Ishikawa (cell line): ENCODE measurements around the gene CAPZA1.

Experiments
- CEBPB ChIP-seq: IDR thresholded peaks from 2 replicates; pipeline ENCODE4 v1.6.1; 2012
- CREB1 ChIP-seq: IDR thresholded peaks from 2 replicates; pipeline ENCODE4 v1.6.1; 2012; ENCODE audit warnings: low read depth
- EGR1 ChIP-seq: IDR thresholded peaks from 2 replicates; pipeline ENCODE4 v1.6.1; 2012
- EP300 ChIP-seq: IDR thresholded peaks from 2 replicates; pipeline ENCODE4 v1.6.1; 2012; ENCODE audit warnings: borderline replicate concordance
- FOXM1 ChIP-seq: IDR thresholded peaks from 2 replicates; pipeline ENCODE4 v1.6.1; 2012; ENCODE audit warnings: low read depth, borderline replicate concordance
- NFIC ChIP-seq: IDR thresholded peaks from 2 replicates; pipeline ENCODE4 v1.6.1; 2012
- RAD21 ChIP-seq: IDR thresholded peaks from 2 replicates; pipeline ENCODE4 v1.6.1; 2012; ENCODE audit warnings: low read depth
- REST ChIP-seq: IDR thresholded peaks from 2 replicates; pipeline ENCODE4 v1.6.1; 2012; ENCODE audit warnings: low read depth, mild to moderate bottlenecking
- TAF1 ChIP-seq: IDR thresholded peaks from 2 replicates; pipeline ENCODE4 v1.6.1; 2012; ENCODE audit warnings: low read depth, mild to moderate bottlenecking
- TCF12 ChIP-seq: IDR thresholded peaks from 2 replicates; pipeline ENCODE4 v1.6.1; 2012; ENCODE audit warnings: low read depth
- TEAD4 ChIP-seq: IDR thresholded peaks from 2 replicates; pipeline ENCODE4 v1.6.1; 2012
- YY1 ChIP-seq: IDR thresholded peaks from 2 replicates; pipeline ENCODE4 v1.6.1; 2012; ENCODE audit warnings: low read depth
- ZBTB7A ChIP-seq: IDR thresholded peaks from 2 replicates; pipeline ENCODE4 v1.6.1; 2012; ENCODE audit warnings: low read depth
- TF ChIP-seq, protein P1 (sequence below): IDR thresholded peaks from 2 replicates; pipeline ENCODE4 v1.6.1; 2012
- TF ChIP-seq, protein P2 (sequence below): IDR thresholded peaks from 2 replicates; pipeline ENCODE4 v1.6.1; 2012

The CAPZA1 gene

DNA sequence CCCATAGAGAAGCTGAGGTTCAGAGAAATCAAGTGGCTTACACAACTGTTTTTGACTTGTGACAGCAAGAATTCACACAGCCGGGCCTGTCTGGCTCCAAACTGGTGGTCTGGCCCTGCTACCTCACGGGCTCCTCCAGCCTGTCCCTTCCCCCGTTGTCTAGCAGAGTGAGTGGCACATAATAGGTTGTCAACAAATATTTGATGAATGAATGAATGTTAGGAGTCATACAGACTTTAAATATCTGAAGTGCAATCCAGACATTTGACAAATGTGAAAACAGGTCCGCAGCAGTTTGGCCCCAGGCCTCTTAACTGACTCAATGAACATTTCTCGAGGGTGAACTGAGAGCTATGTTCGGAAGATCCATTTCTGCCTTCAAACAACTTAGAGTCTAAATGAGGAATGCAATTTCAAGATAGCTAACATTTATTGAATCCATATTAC lies 88.4 kb downstream of the CAPZA1 start:
- TF ChIP-seq TAF1 (no peak; the same call in 1 of the 2 replicates), YY1 (no peak), REST (no peak), NFIC (no peak)

DNA sequence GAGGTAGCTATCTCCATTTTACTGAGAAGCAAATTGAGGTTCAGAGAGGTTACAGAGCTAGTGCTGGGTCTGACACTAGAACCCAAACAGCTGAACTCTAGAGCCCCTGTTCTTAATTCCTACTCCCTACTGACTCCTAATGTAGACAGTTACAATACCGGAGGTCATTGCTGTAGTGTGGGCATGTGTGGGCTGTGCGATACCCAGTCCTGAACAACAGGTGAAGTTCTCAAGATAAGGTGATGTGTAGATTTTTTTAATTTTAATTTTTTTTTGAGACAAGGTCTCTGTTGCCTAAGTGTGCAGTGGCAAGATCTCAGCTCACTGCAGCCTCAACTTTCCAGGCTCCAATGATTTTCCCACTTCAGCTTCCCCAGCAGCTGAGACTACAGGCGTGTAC lies 88.9 kb downstream of the CAPZA1 start:
- TF ChIP-seq REST (no peak), EGR1 (no peak), FOXM1 (no peak), TAF1 (no peak)
- TF ChIP-seq, protein P1, sequence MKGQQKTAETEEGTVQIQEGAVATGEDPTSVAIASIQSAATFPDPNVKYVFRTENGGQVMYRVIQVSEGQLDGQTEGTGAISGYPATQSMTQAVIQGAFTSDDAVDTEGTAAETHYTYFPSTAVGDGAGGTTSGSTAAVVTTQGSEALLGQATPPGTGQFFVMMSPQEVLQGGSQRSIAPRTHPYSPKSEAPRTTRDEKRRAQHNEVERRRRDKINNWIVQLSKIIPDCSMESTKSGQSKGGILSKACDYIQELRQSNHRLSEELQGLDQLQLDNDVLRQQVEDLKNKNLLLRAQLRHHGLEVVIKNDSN, result no peak

DNA sequence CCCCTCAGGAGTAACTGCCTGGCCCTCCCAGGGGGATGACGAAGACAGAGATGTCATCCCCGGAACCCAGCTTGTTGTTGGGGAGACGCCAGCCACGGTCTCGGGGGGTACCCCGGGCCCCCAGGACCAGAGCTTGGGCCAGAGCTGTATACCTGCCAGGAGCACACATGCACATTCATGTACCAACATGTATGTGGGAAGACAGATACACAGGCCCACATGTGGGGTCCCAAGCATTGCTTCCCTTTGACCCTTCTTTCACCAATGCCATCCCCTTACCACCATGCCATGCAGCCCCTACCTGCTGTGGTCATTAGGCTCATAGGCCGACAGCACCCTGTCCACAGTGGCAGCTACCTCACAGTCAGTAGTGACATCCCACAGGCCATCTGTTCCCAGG lies 90.5 kb downstream of the CAPZA1 start:
- TF ChIP-seq TCF12 (no peak), ZBTB7A (no peak), EP300 (no peak), CEBPB (no peak), EGR1 (no peak), YY1 (no peak), CREB1 (no peak), RAD21 (no peak), TEAD4 (no peak), NFIC (no peak)
- TF ChIP-seq, protein P1, result no peak

DNA sequence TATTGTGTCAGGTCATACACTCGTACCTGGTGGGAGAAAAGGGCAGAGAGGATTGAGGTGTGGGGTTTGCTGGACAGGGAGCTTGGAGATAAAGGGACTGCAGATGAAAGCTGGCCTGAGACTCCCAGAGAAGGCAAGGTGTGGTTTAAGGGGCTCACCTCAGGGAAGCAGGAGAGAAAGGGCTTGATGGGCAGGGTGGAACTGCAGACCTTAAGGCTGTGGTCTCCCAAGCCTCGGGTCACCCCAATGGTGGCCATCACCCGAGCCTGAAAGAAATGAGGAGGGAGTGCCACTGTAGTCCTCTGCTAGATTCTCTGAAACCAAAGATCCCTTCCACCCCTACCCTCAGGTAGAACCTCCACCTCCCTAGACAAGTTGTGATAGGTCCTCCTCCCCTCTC lies 91.0 kb downstream of the CAPZA1 start:
- TF ChIP-seq NFIC (no peak), EGR1 (no peak), TCF12 (no peak), TAF1 (no peak), CEBPB (no peak), REST (no peak), TEAD4 (no peak), FOXM1 (no peak), EP300 (no peak), YY1 (no peak), ZBTB7A (no peak)
- TF ChIP-seq, protein P2, sequence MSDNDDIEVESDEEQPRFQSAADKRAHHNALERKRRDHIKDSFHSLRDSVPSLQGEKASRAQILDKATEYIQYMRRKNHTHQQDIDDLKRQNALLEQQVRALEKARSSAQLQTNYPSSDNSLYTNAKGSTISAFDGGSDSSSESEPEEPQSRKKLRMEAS, result no peak

DNA sequence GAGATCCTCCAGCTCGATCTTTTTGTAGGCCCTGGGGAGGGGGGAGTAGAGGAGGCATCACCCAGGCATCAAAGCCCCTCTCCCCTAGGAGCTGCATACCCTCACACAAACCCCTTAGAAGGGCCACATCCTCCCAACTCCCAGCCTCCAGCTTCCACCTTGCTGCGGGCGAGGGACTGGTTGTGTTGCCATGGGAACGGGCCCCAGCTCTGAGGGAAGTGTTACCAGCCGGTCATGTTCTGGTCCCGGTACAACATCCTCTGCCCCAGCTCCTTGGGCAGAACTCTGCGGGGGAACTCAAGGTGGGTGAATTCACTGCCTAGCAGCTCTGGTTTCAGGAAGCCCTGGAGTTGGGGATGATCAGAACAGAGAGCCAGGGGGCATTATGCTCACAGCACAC lies 91.4 kb downstream of the CAPZA1 start:
- TF ChIP-seq TEAD4 (no peak), EGR1 (no peak), TAF1 (no peak), EP300 (no peak), RAD21 (no peak)

DNA sequence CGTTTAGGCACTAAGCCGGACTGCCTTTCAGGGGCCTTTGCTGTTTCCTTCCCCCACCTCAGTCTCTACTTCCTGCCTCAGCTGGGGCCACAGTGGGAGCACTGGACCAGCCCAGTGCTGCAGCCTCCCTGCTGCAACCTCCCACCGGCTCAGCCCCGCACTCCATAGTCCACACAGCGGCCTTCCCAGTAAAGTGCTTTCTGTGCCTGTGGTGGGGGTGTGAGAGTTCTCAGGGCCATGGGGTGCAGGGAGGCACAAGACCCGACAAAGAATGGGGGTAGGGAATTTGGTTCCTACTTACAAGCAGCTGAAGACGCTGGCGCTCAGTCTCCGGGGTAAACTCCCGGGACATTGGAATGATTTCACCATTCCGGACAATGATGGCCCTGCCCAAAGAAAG lies 92.0 kb downstream of the CAPZA1 start:
- TF ChIP-seq, protein P2, result no peak
- no peak for TF ChIP-seq EGR1
- no peak for TF ChIP-seq CEBPB
- no peak for TF ChIP-seq FOXM1
- TF ChIP-seq ZBTB7A, result no peak
- TF ChIP-seq, protein P1, result no peak
- no peak for TF ChIP-seq CREB1
- no peak for TF ChIP-seq TCF12
